ENCODE measurements around the gene CRMP1.
"Not testable (repeated sequence)": the region's sequence is repeated elsewhere in the genome, so short reads cannot be mapped to it uniquely, and the experiment has no call there.

CRMP1 gene

DNA sequence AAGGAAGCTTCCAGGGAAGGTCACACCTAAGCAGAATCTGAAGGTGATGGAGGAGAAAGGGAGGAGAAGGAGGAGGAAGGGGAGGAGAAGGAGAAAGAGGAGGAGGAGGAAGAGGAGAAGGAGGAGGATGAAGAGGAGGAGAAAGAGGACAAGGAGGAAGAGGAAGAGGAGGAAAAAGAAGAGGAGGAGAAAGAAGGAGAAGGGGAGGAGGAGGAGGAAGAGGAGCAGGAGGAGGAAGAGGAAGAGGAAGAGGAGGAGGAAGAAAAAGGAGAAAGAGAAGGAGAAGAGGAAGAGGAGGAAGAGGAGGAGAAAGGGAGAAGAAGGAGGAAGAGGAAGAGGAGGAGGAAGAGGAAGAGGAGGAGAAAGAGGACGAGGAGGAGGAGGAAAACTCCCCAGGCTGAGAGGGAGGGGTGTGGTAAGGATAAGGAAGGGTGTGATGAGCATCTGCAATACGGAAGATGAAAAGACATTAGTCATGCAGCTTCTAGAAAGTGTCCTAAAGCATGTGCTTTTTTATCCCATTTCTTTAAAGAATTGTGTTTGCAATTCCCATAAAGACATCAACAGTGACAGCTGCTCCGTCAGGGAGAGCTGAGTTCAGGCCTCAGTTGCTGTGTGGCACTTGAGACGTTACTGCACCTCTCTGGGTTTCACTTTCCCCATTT is 41.1 kb downstream of the CRMP1 start:
- no peak for TF ChIP-seq CTCF (conservative IDR thresholded peaks at IDR 0.05)
- no peak overlapping the region for H3K27ac ChIP-seq

DNA sequence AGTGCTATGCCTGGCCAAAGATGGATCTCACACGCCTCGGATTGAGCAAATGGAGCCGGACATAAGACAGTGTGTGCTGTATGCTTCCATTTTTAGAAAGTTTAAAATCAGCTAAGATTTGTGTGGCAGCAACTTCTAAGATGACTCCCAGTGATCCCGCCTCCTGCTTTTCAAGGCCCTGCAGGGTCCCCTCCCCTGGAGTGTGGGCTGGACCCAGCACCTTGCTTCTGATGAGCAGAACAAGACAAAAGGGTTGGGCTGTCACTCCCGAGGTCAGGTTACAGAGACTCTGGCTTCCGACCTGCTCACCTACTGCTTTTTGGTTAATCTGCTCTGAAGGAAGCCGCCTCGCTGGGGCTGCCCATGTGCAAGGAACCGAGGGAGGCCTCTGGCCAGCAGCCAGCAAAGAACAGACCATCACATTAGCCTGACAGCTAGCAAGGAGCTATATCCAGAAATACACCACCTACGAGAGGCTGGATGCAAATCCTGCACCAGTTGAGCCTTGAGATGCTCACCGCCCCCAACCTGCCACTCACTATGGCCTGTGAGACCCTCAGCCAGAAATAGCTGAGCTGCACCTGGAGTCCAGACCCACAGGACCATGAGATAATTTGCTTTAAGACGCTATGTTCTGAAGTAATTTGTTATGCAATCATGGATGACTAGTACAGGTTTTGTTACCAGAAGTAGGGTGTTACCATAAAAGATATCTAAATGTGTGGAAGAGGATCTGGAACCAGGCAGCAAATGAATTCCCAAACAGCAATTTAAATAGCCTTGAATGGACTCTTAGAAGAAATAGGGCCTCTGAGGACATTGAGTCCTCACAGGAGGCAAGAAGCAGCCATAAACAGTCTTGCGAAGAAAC is 47.6 kb downstream of the CRMP1 start:
- H3K27ac ChIP-seq, result no peak overlapping the region

DNA sequence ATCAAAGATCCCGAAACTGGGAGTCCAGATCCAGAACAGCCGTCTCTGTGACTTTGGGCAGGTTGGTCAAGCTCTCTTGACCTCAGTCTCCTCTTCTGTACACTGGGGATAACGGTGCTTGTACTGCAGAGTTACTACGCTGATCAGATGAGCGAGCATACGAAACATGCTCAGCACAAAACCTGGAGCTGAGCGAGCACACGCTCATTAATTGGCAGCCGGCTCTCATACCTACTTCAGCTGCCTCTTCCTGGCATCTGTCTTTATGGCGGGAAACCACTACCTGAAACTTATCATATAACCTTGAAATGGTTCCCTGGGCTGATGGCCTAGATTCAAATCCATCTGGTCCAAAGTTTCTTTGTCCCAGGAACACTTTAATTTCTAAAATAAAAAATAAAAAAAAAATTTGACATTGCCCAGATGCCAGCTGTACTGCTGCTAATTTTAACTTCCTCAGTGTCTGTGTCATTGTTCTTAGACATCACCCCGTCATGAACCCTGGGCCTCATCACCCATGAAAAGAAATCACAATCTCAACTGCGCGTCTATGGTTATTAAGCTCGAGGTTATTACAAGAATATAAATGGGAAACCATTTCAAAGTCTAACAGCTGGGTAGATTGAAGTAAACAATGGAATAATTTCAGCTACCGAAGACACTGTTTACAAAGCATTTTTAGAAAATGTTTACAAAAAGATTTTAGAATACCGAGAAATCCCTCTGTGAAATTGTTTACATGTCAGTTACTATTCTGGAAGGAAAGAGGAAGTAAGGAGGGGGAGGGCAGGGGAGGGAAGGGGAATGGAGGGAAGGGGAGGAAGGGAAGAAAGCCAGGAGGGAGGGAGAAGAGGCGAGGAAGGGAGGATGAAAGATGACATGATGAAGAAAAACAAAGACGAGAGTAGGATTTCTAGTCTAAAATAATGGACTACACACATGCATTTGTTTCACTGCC is 49.0 kb downstream of the CRMP1 start:
- H3K27ac ChIP-seq, result no peak overlapping the region
- TF ChIP-seq CTCF (conservative IDR thresholded peaks at IDR 0.05), result no peak

More for the DNA sequence above, 47.6 kb downstream of the CRMP1 start:
- no peak for TF ChIP-seq CTCF (conservative IDR thresholded peaks at IDR 0.05)

GRCh38 chr4:5842456-5842855 is 50.4 kb downstream of the CRMP1 start:
- TF ChIP-seq CTCF (conservative IDR thresholded peaks at IDR 0.05), result no peak
- H3K27ac ChIP-seq, result no peak overlapping the region

DNA sequence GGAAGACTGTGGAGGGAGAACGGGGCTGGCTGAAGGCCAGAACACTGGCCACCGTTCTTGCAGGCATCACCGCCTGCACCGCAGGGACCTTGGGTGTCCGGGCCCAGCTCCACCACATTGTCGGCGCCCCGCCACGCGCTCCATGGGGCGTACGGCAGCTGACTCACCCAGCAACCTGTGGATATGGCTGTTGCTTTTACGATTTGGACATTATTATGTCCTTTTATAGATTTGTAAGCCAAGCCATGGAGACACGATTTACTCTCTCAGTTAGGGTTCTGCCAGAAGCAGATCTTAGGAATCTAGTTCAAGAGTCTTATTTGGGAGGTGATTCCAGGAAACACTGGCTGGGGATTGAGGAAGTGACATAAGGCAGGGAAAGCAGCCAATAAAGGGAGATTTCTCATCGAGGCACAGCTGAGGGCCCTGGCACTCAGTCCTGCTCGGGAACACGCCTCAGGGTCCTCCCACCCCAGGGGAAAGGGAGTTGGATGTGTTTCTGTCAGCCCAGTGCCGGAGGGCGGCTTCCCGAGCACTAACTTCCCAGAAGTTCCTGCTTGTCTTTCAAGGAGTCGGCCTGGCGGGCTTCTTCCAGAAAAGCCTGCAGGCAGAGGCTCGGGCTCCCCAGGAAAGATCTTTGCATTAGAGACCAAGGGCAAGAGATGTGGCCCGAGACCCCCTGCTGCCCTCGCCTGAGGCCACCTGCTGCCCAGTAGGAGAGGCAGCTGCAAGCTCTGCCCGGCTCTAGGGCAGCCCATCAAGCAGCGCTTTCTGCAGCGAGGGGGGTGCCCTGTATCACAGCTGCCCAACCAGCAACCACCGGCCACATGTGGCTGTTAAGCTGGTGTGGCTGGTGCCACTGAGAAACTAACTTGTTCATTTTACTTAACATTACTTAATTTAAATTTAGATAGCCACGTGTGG is 52.9 kb downstream of the CRMP1 start:
- no peak overlapping the region for H3K27ac ChIP-seq
- TF ChIP-seq CTCF (conservative IDR thresholded peaks at IDR 0.05), result no peak

- TF ChIP-seq CTCF (conservative IDR thresholded peaks at IDR 0.05), result no peak
- no peak overlapping the region for H3K27ac ChIP-seq
Observed at GRCh38 chr4:5839332-5839731, 53.6 kb downstream of the CRMP1 start.

GRCh38 chr4:5837483-5837882 is 55.4 kb downstream of the CRMP1 start:
- not testable (repeated sequence) for H3K27ac ChIP-seq

Data from VCaP (cell line).